C4-2B (cell line): ENCODE data around the gene GDPGP1.

ENCODE experiments used
- H3K27ac ChIP-seq: fragments of 450-650 bp; 2 replicates; pipeline ENCODE4 v1.5.1; 2017
- ZFX ChIP-seq: fragments of 450-650 bp; IDR thresholded peaks from 2 replicates; pipeline ENCODE4 v1.6.1; 2017
- TF ChIP-seq, protein P1 (sequence below): fragments of 450-650 bp; conservative IDR thresholded peaks from 2 replicates; pipeline ENCODE4 v1.5.1; 2017; ENCODE audit warnings: mild to moderate bottlenecking

GDPGP1 gene

DNA sequence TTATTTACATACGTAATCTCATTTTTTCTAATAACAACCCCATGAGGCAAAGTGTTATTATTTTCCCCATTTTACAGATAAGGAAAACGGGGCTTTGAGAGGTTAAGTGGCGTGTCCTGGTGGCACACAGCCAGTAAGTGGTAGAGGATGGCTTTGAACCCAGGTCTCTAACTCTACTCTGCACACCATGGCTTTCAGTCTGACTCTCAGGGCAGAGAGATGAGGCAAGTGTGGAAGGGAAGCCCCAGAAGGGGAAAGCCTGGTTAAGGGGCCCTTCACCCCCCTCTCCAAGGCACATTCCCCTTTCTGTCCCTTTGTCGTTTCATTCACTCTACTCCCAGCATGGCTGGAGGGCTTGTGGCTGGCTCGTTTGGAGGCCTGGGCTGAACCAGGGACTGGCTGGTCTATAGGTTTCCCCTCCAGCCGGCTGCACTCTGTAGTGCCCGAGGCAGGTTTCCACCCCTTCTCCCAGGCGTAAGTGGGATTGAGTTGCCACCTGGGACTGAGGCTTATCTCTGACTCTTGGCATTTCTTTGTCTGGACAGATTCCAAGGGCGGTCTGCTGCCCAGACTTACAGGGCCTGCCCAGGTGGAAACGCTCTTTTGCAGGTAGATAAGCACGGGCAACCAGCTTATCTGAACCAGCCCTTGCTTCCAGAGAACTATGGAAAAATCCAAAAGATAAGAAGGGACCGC, 20.7 kb upstream of the GDPGP1 start:
- H3K27ac ChIP-seq = peak overlapping the region; percentile 40
- TF ChIP-seq ZFX = no peak
- TF ChIP-seq, protein P1, sequence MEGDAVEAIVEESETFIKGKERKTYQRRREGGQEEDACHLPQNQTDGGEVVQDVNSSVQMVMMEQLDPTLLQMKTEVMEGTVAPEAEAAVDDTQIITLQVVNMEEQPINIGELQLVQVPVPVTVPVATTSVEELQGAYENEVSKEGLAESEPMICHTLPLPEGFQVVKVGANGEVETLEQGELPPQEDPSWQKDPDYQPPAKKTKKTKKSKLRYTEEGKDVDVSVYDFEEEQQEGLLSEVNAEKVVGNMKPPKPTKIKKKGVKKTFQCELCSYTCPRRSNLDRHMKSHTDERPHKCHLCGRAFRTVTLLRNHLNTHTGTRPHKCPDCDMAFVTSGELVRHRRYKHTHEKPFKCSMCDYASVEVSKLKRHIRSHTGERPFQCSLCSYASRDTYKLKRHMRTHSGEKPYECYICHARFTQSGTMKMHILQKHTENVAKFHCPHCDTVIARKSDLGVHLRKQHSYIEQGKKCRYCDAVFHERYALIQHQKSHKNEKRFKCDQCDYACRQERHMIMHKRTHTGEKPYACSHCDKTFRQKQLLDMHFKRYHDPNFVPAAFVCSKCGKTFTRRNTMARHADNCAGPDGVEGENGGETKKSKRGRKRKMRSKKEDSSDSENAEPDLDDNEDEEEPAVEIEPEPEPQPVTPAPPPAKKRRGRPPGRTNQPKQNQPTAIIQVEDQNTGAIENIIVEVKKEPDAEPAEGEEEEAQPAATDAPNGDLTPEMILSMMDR = no peak

DNA sequence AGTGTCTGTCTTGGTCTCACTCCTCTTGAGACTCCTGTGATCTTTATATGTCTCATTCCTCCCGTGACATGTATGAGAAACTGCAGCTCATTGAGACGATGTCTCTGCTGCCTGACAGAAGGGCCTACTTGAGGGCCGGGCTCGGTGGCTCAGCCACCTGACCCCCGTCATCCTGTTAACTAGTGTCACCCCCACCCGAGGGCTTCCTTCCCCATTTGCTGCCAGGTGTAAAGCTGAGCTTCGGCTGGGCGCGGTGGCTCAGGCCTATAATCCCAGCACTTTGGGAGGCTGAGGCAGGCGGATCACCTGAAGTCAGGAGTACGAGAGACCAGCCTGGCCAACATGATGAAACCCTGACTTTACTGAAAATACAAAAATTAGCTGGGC, 20.2 kb upstream of the GDPGP1 start:
- TF ChIP-seq, protein P1 = no peak
- no peak for TF ChIP-seq ZFX
- H3K27ac ChIP-seq = peak overlapping the region; percentile 40

DNA sequence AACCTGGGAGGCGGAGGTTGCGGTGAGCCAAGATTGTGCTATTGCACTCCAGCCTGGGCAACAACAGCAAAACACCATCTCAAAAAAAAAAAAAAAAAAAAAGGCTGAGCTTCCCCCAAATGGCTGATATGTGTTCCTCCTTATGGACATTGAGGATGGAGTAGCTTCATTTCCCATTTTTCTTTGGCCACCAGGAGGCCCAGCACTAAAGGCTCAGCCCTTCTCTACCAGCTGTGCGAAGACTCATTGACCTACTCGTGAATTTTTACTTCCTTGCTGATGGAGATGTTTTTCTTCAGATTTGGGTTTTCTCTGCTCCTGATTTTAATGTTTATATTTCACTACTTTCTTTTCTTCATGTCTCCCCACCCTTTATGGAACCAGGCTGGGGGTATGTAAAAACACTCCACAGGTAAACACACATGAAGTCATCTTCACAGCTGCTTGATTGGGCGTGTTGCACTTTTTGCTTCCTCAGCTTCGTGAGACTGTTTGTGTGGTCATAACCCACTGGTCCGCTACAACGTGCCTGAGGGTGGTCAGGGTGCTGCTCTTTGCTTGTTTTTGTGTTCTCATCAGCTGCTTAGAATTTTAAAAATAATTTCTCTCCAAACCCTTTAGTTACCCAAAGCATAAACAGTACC, 19.3 kb upstream of the GDPGP1 start:
- TF ChIP-seq, protein P1 = no peak; the same call in 1 of the 2 replicates
- no peak for TF ChIP-seq ZFX
- H3K27ac ChIP-seq = no peak overlapping the region

DNA sequence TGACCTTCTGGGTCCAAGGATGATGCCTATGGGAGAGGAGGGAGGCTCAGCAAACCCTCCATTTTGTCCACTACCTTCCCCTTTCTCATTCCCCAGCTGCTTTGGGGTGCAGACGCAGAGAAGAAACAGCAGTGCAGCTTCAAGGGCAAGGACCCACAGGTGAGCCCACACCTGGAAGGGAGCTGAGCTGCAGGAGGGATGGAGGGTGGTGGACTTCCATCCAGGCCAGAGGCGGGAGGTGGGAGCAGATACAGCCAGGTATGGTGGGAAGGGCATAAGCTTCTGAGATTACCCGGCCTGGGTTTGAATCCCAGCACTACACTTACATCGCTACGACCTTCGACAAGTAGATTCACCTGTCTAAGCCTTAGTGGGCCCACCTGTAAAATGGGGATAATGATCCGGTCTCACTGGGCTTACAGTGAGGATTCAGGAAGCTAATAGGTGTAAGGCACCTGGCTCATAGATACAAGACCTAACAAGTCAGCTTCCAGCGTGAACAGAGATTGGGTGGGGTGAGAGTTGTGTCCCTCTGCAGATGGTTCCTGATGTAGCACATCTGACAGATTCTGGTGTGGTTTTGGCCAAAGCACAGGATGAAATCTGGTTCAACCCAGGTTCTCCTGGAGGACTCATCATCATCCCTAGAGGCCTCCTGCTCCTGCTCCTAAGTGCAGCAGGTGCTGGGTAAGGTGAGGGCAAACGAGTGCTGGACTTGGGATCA, 16.2 kb upstream of the GDPGP1 start:
- no peak overlapping the region for H3K27ac ChIP-seq
- no peak for TF ChIP-seq ZFX
- TF ChIP-seq, protein P1 = no peak

DNA sequence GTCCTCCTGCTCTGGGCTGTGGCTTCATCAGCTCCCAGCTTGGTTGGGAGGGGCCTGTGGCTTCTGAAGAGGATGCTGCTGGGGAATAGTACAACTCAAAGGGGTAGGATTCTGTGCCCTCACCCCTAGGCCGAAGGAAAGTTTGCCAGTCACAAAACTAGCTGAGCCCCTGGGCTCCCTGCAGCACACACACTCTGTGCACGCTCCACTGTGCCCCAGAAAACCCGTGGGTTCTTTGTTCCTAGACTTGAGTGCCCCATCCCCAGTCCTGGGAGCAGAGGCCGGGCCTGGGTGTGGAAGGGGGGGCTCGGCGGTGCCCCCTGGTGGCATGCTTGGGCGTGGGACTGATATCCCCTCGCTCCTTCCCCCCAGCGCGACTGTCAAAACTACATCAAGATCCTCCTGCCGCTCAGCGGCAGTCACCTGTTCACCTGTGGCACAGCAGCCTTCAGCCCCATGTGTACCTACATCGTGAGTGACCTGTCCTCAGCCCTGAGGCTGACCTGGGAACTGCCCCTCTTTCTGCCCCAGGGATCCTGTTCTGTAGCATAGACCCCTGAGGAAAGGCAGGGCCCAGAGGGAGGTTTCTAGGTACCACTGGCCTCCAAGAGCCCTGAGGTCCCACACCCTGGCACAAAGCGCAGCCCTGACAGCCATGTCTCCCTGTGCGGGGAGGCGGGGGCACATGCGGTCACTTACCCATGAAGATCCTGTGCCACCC, 14.4 kb upstream of the GDPGP1 start:
- TF ChIP-seq, protein P1 = peak; percentile 88
- no peak for TF ChIP-seq ZFX
- no peak overlapping the region for H3K27ac ChIP-seq

DNA sequence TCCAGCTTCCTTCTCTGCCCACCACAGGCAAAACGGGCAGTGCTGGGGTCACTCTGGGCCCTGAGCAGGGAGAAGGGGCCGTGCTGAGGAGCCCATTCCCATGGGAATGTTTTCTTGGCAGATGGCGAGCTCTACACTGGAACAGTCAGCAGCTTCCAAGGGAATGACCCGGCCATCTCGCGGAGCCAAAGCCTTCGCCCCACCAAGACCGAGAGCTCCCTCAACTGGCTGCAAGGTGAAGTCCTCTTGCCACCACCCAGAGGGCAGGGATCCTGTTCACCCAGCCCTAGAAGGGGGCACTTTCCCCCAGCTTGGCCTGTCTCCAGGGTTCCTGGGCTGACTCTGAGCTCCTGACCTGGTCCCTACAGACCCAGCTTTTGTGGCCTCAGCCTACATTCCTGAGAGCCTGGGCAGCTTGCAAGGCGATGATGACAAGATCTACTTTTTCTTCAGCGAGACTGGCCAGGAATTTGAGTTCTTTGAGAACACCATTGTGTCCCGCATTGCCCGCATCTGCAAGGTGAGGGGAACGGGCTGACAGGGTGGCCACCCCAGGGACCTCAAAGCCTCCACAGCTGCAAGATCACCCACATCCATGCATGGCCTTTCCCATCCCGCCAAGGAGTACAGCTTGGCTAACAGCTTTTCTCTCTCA, 12.6 kb upstream of the GDPGP1 start:
- peak overlapping the region; percentile 26 for H3K27ac ChIP-seq
- TF ChIP-seq, protein P1 = peak; percentile 83
- no peak for TF ChIP-seq ZFX
